Ishikawa (cell line): ENCODE measurements around the gene GDPD5.

Experiments used
- CREB1 ChIP-seq: IDR thresholded peaks from 2 replicates; pipeline ENCODE4 v1.6.1; 2012; ENCODE audit warnings: low read depth
- EGR1 ChIP-seq: IDR thresholded peaks from 2 replicates; pipeline ENCODE4 v1.6.1; 2012
- EP300 ChIP-seq: IDR thresholded peaks from 2 replicates; pipeline ENCODE4 v1.6.1; 2012; ENCODE audit warnings: borderline replicate concordance
- MAX ChIP-seq: IDR thresholded peaks from 2 replicates; pipeline ENCODE4 v1.6.1; 2012
- RAD21 ChIP-seq: IDR thresholded peaks from 2 replicates; pipeline ENCODE4 v1.6.1; 2012; ENCODE audit warnings: low read depth
- REST ChIP-seq: IDR thresholded peaks from 2 replicates; pipeline ENCODE4 v1.6.1; 2012; ENCODE audit warnings: low read depth, mild to moderate bottlenecking
- YY1 ChIP-seq: IDR thresholded peaks from 2 replicates; pipeline ENCODE4 v1.6.1; 2012; ENCODE audit warnings: low read depth

GRCh38 chr11:75562836-75563484 lies 37.2 kb upstream of the GDPD5 start:
- TF ChIP-seq REST (no peak), YY1 (no peak), MAX (no peak), EP300 (0 out of 2 replicates have a peak, but pooled peaks have one; percentile 14), RAD21 (no peak), EGR1 (no peak), CREB1 (no peak)
